Measurements from ENCODE around the gene CHIC2.

CHIC2 gene

GRCh38 chr4:54093324-54094240 lies 29.2 kb upstream of the CHIC2 start:
- no peak for DNase-seq (ENCODE audit: low spot score)

GRCh38 chr4:54092405-54093323 lies 28.3 kb upstream of the CHIC2 start:
- DNase-seq (ENCODE audit: low spot score): no peak

DNA sequence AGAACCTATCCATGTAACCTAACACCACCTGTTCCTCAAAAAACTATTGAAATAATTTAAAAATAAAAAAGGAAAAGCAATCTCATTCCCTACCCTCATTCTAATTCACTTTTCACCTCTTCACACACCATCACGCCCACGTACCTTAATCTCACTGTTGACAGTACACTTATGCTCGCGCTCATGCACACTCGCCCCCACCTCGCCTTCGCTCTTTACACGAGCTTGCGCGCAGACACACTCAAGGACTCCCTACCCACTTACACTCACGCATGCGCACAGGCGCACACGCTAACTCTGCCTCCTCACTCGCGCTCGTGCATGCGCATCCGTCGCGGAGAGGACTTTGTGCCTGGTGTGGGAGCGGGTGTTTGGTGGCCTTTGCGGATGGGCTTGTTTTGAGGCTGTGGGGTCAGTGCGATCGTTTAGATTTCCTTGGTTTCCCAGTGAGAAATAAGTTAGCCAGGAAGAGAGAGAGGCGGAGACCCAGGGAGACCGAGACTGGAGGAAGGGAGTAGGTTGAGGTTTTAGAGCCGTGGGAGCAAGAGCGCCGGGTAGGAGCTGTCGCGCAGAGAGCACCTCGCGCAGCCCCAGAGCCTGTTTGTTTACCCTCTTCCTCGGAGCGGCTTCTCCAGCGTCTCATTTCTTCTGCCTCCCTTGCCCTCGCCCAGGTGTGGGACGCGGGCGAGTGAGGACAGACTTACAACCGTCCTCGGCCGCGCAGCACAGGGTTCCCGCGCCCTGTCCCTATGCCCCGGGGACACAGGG lies 27.4 kb upstream of the CHIC2 start:
- DNase-seq (ENCODE audit: low spot score): peak; percentile 89

DNA sequence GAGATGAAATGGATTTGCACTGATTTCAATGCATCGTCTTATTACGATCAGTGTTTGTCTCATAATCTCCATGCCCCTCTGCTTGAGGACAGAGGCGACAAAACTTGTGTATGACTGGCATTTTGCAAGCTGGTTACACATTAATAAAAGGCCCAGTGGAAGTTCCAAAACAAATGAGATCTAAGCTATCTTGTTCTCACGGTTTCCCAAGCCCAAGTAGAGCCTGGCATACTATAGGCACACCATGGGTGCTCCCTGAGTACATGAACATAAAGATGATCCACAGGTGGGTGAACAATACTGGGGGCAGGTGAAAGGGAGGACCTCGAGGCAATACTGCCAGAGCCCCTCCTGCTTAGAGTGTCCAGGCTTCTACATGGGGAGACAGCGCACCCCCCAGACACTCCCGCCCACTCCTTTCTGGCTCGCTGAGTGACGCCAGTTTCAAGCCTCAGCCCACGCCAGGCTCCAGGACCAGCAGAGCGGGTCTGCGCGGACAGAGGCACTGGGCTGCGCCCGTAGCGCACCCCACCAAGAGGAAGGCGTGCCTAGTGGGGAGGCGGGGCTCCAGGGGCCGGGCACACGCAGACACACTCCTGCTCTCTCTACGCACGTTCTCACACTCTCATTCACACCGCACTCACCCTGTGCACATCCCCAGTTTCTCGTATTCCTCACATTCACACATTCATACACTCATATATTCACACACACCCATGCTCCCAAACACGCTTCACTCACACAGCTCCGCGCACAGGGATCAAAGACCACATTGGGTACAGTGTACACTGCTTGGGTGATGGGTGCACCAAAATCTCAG lies 26.6 kb upstream of the CHIC2 start:
- DNase-seq (ENCODE audit: low spot score): no peak

- DNase-seq (ENCODE audit: low spot score): no peak
These were observed 26.0 kb upstream of the CHIC2 start for GRCh38 chr4:54090404-54090803.

- DNase-seq (ENCODE audit: low spot score): no peak
These were observed 25.5 kb upstream of the CHIC2 start for GRCh38 chr4:54089875-54090274.

DNA sequence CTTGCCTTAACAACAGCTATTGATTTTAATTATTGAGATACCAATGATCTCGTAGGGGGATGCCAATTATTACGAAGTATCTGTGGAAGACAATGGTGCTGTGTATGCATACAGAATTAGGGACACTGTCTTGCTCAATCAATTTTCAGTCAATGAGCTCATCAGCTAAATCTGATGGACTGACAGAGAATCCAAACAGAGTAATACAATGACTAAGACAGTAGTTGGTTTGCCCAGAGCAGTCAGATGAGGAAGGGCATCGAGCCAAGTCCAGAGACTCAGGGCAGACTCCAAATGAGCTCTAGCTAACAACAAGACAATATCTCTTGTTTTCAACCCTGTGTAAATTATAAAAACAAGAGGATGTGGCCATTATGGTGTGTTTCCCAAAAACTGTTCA lies 20.9 kb upstream of the CHIC2 start:
- no peak for DNase-seq (ENCODE audit: low spot score)

- no peak for DNase-seq (ENCODE audit: low spot score)
These were observed 17.8 kb upstream of the CHIC2 start for GRCh38 chr4:54082168-54082567.

DNA sequence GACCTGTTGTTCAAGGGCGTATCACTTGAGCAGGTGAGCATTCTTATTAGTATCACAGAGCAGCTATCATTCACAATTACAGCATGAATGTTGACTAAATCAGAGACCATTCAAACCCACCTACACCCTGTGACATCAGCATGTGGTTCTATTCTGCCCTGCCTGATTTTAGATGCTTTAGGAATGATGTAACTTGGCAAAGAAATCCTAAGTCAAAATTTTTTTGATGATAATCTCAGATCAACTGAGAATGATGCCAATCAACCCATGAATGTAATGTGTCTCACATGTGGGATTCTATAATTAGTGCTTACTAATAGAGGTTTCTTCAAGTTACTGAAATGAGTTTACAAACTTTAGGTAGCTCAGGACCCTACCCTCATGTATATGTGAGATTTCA lies 13.4 kb upstream of the CHIC2 start:
- no peak for DNase-seq (ENCODE audit: low spot score)

DNA sequence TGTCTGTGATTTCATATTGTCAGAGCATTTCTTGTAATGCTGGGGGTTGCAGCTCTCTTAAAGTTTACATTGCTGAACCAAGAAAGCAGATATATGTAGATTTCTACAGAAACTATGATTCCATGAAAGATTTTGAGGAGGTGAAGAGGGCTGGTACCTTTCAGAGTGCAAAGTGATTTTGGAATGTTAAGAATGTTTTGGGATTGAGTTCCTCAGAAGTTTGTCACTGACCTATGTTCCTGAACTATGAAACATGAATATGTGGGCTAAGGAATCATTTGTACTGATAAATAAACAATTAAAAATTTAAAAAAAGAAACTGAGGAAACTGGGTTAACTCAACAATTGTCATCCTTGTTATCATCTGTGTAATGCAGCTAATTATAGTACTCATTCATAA lies 12.3 kb upstream of the CHIC2 start:
- no peak for DNase-seq (ENCODE audit: low spot score)

GRCh38 chr4:54074381-54074780 lies 10.0 kb upstream of the CHIC2 start:
- DNase-seq (ENCODE audit: low spot score): no peak

DNA sequence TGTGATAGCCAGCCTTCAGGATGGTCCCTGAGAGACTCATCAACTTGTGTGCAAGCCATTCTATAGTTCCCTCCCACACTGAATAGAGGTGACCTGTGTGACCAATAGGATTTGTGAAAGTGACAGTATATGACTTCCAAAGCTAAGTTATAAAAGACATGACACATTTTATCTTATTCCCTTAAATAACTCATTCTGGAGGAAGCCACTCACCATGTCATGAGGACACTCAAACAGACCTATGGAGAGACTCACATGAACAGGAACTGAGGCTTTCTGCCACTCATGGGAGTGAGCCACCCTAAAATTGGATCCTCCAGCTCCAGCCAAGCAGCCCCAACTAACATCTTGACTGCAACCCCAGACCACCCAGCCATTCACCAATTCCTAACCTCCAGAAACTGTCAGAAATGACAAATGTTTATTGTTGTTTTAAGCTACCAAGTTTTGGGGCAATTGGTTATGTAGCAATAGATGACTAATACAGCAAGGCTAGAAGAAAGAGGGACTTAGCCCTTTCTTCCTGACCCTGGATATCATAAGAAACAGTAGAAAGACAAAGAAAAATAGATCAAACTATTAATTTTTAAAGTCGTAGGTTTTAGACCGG lies 9.0 kb upstream of the CHIC2 start:
- no peak for DNase-seq (ENCODE audit: low spot score)

GRCh38 chr4:54067166-54067565 lies 2.8 kb upstream of the CHIC2 start:
- no peak for DNase-seq (ENCODE audit: low spot score)

GRCh38 chr4:54066718-54067129 lies 2.3 kb upstream of the CHIC2 start:
- no peak for DNase-seq (ENCODE audit: low spot score)

DNA sequence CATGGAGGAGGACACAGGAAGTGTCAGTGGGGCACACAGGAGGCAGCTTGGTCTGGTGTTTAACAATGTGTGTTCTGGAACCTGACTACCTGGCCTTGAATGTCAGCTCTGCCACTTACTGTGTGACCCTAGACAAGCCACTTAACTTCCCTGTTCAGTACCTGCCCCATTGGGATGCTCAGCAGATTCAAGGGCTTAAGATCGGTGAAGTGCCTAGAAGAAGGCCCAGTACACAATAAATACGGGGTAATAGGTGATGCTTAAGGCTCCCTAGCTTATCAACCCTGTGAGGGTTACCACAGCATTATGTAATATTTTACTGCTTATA lies 1.6 kb upstream of the CHIC2 start:
- no peak for DNase-seq (ENCODE audit: low spot score)

GRCh38 chr4:54065282-54066087 lies 1.1 kb upstream of the CHIC2 start:
- no peak for DNase-seq (ENCODE audit: low spot score)

DNA sequence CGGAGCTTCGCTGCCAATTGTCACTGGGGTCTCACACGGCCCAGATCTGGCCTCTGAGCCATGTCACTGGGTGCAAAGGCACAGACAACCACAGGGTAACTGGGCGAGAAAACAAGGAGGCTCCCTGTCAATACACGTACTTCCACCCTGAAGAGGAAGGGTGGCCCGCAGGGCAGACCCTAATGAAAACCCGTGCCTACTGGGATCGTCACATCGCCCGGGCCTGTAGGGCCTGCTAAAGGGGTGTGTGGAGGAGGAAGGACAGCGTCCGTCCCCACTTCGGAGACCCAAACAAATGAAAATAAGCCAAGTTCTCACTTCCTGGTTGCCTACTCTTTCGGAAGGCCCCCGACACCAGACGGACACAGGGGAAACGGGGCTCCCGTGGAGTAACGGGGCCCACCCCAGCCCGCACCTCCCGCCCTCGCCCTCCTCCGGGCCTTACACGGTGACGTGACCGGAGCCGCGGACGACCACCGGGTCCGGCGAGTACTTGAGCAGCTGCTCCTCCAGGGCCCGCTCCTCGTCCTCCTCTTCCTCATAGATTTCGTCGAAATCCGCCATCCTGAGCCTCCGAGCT lies 578 bp downstream of the CHIC2 start:
- peak; percentile 11 for DNase-seq (ENCODE audit: low spot score)

- DNase-seq (ENCODE audit: low spot score): peak; percentile 6
These were observed 1.2 kb downstream of the CHIC2 start for GRCh38 chr4:54063229-54063628.

GRCh38 chr4:54062392-54062791 lies 2.0 kb downstream of the CHIC2 start:
- DNase-seq (ENCODE audit: low spot score): no peak

GRCh38 chr4:54061873-54062272 lies 2.5 kb downstream of the CHIC2 start:
- DNase-seq (ENCODE audit: low spot score): no peak

All from CD4-positive, alpha-beta T cell treated with Interleukin-6 at 100 ng/mL for 8 hours (primary cell).